GOT3 (cell line): ENCODE measurements around the gene ARL4C.

Experiments
- DNase-seq: peaks from one replicate; lab custom pipeline; 2025; ENCODE audit warnings: mixed read lengths; lab: John Stamatoyannopoulos, UW

Gene ARL4C, protein sequence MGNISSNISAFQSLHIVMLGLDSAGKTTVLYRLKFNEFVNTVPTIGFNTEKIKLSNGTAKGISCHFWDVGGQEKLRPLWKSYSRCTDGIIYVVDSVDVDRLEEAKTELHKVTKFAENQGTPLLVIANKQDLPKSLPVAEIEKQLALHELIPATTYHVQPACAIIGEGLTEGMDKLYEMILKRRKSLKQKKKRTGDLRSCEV

DNA sequence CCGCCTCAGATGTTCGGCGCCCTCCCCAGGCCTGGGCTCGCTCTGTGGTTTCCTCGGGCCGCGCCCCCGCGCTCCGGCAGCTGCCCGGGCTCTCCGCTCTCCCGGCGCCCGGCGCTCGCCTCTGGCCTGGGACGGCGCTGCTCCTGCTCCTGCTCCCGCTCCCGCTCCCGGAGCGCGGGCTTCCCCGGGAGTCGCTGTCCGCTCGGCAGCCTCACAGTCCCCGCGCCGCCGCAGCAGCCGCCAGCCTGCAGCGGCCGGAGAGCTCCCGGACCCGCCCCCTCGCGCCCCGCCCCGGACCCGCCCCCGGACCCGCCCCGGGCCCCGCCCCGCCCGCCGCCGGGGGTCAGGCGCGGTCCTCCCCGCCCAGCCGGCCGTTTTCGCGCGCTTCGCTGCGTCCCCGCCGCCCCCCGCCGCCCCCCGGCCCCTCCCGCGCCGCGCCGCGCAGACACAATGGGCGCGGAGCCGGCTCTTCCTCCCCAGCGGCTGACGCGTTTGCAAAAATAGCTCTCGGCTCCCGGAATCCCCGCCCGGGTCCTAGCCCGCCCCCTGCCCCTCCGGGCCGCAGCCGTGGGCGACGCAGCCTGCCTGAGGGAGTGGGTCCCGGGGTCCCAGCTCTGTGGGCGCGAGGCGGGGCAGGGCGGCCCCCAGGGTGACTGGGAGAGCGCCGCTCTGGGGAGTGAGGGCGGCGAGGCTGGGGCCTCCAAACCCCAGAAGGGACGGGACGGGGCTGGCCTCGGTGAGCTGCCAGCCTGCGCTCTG is at the start of gene ARL4C:
ARL4C (minus strand) TSS at position 247 of the 759 bp plus-strand sequence. CDS start 495 bp downstream, outside the sequence.
- no peak for DNase-seq

DNA sequence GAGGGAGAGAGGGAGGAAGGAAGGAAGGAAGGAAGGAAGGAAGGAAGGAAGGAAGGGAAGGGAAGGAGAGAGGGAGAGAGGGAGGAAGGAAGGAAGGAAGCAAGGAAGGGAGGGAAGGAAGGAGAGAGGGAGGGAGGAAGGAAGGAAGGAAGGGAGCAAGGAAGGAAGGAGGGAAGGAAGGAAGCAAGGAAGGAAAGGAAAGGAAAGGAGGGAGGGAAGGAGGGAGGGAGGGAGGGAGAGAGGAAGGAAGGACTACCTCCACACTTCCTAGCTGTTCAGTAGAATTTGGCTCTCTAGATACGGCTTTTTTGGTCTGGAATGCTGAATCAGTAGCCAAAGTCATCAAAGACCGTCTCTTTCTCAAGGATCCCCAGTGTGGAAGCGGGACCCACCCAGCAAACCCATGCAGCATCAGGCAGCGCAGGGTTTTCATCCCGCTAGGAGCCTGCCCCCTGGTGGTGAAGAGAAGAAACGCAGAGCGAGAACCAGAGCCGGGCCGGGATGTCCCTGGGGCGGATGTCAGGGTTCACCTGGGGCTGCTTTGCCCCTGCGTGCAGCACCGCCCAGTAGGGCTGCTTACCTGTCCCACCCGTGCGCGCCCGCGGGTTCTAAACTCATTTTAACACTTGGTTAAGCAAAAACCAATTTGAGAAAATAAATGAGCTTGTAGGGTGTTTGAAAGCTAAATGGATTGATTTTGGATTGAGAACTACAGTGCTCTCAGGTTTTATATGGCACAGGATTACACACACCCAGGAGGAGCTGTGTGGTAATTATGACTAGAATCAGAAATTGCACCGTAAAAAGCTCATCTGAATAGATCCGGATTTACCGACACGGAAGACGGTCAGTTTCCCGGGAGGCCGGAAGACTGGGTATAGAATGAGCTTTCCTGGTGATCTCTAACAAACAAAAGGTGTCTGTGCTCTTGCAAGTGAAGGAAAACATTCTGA is 48.1 kb upstream of the ARL4C start:
- DNase-seq, result peak; percentile 11

DNA sequence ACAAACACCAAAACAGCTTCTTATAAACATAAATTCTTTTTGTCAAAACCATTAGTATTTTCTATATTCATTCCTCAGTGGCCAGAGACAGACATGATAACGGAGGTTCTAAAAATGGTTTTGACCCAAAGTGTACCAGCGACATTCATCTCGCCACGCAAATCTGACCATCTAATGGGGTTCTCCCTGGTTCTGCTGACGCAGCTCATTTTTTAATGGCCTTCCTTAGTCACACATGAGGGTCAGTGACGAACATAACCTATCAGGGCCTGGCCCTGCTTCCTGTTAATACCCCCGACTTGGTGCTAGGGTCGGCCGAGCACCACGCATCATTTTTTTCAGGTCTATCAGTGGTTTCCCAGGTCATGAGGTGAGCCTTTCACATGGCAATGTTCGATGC is 45.9 kb upstream of the ARL4C start:
- no peak for DNase-seq

DNA sequence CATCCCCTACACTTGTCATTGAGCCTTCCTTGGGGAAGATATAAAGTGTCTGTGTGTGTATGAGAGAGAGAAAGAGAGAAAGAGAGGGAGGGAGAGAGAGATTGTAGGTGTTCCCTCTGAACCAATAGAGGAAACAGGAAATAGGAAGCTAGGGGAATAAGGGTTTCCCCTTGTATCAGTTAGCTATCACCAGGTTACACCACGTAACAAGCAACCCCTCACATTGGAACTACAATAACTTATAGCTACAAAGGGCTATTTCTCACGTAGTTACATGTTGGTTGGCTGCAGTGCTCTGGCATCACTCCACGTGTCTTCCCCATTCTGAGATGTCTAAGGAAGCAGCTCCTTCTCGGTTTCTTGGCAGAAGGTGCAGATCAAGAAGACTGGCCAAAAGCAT is 41.0 kb upstream of the ARL4C start:
- DNase-seq, result no peak

DNA sequence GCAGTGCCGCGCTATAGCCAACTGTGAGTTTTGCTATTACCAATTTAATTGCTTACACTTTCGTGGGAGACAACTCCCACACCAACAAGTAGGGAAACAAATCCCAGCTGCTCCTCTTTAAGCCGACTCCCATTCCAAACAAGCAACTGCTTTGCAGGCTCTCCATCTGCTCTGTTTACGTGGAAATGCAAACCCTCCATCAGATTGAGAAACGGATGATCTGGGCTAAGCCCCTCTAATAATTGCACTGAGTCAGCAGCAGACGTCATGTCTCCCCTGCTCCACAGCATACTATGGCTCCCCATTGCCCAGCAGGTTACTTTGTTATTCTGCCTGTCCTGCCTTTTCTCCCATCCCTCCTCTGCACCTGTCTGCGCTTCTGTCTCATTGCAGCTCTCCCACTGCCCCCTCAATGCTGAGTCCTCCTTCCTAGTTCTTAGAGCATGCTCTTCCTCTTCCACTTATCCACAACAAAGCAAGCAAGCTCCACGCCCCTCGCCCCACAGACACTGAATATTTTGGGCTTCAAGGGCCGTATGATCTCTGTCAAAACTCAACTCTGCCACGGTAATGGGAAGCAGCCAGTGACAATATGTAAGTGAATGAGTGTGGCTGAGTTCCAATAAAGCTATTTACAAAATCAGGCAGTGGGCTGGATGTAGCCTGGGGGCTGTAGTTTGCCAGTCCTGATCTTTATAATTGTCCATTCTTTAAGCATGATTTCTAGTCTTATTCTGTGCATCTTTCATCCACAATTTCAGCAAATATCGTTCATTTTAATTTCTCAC is 39.5 kb upstream of the ARL4C start:
- DNase-seq, result no peak

DNA sequence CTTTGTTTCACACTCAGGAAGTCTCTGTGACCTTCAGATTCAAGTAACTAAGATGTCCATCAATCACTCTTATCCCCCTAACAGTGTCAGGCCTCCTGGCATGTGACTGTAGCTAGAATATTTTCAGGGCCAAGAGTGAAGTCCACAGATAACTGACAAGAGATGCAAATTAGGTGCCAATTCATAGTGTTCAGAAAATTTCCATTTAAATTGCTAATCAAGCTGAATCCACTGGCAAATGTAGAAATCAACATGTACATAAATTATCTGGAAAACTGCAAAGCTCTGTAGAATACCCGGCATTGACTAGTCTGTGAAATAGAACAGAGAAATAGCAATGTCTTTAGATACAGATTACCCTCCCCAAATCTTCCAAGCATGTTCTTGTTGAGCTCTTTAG is 38.6 kb upstream of the ARL4C start:
- no peak for DNase-seq

DNA sequence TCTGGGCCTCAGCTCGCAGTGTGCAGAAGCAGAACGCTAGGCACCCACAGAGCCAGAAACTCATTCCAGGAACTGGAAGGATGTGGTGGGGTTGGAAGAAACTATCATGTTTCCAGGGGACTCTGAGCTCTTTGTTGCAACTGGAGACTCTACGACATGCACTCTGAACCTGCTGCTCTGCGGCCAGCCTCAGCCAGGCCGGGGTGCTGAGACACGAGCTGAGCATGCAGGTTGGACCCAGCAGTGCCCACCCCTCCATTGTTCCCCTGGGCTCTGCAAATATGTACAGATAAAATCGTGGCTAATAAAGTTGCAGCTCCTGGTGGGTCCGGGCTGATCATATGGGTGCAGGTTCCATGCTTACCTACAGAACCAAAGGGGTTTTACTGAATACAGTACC is 37.6 kb upstream of the ARL4C start:
- DNase-seq, result no peak

DNA sequence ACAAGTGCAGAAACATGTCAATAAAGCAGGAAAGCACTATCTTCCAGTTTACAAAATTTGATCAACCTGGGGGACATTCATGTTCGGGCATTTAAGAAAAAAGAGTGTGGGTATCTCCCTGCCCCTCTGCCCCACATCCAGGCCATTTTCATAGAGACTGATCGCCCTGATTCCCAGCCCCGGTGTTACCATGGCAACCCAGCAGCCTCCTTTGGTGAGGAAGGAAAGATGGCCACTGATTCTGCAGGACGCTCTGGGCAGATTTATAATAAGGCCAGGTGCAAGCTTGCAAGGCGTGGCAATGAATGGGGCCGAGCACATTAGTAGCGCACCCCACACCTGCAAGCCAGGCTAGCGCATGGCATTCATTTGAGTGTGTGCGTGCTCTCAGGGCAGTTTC is 36.7 kb upstream of the ARL4C start:
- no peak for DNase-seq

DNA sequence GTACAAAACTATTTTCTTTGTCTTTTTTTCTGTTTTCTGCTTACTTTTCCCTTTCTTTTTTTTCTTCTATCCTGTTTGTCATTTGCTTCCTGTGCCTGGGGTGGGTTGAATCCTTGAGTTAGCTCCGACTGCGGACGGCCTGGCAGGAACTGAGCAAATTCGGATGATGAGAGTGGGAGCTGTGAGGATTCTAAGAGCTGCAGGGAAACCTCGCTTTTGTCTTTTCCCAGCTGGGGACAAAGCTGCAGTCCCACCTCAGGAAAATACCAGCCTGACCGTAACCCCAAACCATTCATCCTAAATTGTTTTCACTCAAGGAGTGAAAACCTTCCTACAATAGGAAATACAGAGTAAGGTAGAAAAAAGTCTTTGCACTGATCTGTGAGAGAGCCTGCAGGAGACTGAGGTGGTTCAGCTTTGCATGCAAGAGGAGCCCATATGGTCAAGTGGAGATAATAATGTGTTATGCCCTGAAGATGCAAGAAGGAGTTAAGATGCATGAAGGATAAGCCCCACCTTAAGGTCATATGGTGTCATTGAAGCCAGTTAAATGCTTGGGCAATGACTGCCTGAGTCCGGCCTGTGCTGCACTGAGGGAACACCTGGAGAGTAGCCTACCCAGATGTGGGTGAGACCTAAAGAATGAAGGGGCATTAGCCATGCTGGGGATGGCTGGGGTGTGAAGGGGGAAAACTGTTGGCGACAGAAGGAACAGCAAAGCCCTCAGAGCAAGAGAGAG is 31.7 kb upstream of the ARL4C start:
- DNase-seq, result no peak

DNA sequence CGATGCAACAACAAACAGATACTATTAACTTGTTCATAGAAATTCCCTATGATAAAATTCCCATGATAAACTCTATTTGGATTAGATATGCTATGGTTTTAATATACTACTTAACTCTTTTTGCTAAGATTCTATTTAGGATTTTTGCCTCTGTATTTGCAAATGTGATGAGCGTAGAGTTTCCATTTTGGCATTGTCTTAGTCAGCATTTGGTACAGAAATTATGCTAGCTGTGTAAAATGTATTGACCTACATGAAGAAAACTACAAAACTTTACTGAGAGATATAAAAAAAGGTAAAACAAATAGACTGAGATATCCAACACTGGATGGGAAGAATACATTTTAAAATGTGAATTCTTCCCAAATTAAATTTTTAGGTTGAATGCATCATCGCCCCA is 29.8 kb upstream of the ARL4C start:
- no peak for DNase-seq

DNA sequence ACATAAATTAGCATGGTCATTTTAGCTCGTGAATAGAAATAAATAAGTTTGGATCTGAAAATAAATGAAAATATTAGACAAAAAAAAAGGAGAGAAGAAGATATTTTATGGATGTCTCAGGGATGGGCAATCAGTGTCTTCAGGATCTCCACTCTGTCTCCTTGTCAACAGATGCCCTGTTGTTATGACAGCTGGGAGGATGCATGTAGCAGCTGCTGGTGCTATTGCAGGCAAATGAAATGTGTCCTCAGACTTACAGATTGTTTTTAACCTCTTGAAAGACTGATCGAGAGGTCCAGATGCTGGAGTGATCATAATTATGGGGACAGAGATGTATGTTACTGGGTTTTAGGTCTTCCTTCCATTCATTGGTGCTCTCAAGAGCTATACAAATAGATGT is 24.7 kb upstream of the ARL4C start:
- DNase-seq, result no peak

DNA sequence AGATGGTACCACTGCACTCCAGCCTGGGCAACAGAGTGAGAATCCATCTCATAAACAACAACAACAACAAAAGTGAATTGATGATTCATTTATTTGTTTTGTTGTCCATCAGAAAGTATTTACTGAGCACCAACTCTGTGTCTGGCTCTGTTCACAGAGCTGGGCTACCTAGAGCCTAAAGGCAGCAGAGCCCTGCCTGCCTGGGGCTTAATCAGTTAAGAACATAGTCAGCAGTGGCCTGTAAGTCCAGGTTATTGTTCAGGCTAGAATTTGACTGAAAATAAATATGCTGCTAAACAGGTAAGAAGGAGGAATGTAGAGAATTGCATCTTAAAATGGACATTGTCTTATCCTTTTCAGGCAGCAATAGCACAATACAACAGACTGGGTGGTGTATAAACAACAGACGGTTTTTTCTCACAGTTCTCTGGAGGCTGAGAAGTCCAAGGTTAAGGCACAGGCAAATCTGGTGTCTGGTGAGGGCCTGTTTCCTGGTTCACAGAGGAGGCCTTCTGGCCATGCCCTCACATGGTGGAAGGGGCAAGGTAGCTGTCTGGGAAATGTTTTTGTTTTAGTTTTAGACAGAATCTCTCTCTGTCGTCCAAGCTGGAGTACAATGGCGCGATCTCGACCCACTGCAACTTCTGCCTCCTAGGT is 22.2 kb upstream of the ARL4C start:
- DNase-seq, result no peak

DNA sequence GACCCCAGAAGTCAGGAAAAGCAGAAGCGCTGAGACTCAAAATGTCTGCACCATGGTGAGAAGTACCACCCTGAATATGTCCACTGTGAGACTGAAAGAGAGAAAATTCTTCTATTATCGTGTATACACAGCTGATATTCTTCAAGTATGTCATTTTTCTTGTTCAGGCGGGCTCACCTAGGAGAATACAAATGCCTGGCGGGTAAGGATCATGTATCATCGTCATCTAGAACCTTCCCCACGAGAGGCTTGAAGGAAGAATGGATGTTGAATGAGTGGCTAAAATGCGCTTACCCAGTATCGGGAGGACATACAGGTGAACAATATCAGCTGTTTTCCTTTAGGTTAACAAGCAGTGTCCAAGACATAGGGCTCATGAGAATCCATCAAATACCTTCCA is 21.1 kb upstream of the ARL4C start:
- no peak for DNase-seq

DNA sequence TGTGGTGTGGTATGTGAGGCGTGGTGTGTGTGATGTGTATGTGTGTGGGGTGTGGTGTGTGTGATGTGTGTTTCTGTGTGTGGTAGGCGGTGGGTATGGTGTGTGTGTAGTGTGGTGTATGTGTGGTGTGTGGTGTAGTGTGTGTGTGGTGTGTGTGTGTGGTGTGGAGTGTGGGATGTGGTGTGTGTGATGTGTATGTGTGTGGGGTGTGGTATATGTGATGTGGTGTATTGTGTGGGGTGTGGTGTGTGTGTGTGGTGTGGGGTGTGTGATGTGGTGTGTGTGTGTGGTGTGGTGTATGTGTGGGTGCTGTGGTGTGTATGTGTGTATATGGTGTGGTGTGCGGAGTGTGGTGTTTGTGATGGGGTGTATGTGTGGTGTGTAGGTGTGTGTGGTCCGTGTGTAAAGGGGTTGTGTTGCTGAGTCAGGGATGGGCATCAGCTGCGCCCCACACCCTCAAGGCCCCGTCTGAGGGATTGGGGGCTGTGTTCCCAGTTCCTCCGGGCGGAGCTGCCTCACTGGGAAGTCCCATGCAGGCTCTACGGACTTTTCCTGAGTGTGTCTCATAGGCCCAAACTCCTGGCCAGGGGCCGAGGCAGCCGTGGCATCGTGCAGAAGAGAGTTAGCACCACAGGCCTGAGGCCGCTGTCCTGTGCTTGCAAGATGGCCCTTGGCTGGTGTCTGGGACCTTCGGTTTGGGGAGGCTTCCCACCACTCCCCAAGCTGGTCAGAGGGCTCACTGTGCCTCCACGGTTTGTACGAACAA is 18.2 kb upstream of the ARL4C start:
- DNase-seq, result no peak

DNA sequence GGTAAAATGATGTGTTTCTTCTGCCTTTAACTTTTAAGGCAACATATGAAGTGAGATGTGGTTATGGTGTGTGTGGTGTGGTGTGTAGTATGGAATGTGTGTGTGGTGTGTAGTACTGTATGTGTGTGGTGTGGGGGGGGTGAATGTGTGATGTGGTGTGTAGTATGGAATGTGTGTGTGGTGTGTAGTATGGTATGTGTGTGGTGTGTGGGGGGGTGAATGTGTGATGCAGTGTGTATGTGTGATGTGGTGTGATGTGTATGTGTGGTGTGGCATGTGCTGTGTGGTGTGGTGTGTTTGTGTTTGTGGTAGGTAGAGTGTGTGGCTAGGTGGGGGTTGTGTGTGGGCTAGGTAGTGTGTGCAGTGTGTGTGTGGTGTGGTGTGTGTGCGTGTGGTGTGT is 17.2 kb upstream of the ARL4C start:
- DNase-seq, result no peak

DNA sequence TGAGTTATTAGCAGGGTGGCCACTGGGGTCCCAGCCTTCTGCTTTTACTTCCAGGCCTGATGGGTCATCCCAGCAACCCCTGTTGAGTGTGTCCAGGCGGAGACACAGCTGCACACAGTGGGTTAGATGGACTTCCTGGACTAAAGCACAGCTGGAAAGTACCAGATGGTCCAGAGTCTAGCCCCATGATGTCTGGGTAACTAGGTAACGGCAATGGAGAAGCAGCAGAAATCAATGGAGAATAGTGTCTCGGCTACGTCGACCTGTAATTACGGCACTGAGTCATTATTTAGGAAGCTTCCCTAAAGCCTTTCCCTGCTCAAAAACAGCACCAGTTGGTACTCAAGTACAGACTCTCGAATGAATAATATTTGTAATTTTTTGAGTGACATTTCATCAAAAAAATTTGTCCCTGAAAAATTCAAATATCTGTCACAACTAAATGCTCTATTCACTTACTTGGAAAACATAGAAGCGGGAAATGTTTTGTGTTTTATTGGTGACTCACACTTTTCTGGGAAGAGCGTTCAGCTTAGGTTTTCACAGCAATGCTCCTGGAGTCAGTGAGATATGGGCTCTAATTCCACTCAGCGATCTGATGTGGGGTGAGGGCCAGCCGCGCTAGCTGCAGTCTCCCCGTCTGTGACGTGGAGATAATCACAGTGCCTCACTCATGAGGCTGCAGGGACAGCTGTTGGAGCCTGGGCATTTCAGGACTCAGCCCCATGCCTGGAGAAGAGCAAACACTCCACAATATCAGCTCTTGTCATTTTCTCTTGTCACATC is 16.2 kb upstream of the ARL4C start:
- no peak for DNase-seq

DNA sequence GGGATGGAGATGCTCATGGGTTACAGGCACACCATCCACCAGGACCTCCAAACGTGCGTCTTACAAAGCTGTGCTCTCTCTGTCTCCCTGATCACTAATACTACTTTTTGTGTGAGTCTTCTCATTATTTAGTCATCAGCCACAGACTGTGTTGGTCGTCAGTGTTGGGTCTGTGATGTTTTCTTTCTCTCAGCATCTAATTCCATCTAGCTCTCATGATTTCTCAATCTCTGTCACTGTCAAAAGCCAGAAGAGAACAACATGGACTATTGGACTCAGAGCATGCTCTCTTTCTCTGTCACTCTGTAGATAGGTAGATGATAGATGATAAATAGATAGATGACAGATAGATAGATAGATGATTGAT is 6.0 kb upstream of the ARL4C start:
- no peak for DNase-seq

DNA sequence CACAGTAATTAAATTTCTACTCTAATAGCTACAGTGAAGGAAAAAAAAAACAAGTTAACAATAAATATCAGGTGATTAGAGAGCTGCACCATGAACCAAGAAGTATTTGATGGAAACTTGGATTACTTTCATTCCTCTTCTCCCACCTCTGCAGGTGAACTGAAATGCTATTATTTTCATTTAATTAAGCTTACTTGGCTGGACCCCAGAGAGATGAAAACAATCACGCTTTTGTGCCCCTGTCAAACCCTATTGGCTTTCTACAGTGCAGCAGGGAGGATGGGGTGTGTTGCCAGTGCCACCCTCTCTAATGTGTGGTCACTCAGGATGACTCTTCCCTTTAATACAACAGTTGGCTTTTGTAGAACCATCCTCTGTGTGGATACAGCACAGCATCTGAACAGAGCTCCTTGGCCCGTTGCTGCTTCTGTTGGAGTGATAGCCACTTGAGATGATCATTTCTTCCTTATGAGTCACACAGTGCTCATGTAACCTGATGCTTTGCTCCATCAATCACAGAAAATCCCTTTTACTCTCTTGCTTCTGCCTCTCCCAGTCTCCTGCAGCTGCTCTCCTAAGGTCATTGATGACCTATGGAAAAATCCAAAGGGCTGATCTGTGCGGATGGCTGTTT is 5.5 kb upstream of the ARL4C start:
- DNase-seq, result no peak
